Activated CD4-positive, alpha-beta memory T cell treated with anti-CD3 and anti-CD28 coated beads, Interleukin-2, amount 10 ng/mL, durations not matched to agents 7 days and 5 days (primary cell): Measurements from ENCODE around the gene CDH22. TPM values are rescaled to one million over a fixed set of nuclear protein-coding genes. Genes with fewer than 3 reads are reported as not detected.

ENCODE experiments used
- CTCF ChIA-PET: fragments of 350-600 bp; sonication (Branson Sonifier 250); formaldehyde crosslinking; loops from one replicate; lab custom pipeline; 2021; ENCODE audit warnings: antibody characterized with exemption, inconsistent platforms; lab: Charles Lee
- POLR2A ChIA-PET: fragments of 350-600 bp; sonication (Branson Sonifier 250); formaldehyde crosslinking; loops from one replicate; lab custom pipeline; 2021; ENCODE audit warnings: antibody characterized with exemption; lab: Charles Lee
- DNase-seq: peaks from one replicate; pipeline ENCODE4 v3.0.0-alpha.2; 2020
- H3K27ac Mint-ChIP-seq: one replicate; pipeline ENCODE4 v1.8.0; 2021; ENCODE audit warnings: mild to moderate bottlenecking, mixed read lengths
- H3K27me3 Mint-ChIP-seq: one replicate; pipeline ENCODE4 v1.8.0; 2021; ENCODE audit warnings: mixed read lengths
- H3K36me3 Mint-ChIP-seq: one replicate; pipeline ENCODE4 v1.8.0; 2021; ENCODE audit warnings: low read depth, mixed read lengths
- H3K4me1 Mint-ChIP-seq: one replicate; pipeline ENCODE4 v1.8.0; 2021; ENCODE audit warnings: mixed read lengths
- H3K4me3 Mint-ChIP-seq: one replicate; pipeline ENCODE4 v1.8.0; 2021; ENCODE audit warnings: mild to moderate bottlenecking, mixed read lengths
- H3K9me3 Mint-ChIP-seq: one replicate; pipeline ENCODE4 v1.8.0; 2021; ENCODE audit warnings: mixed read lengths
- total RNA-seq, 2 experiments: library from RNA; stranded (reverse); gene quantifications; one replicate each; pipeline ENCODE4 v1.2.3, GENCODE V29; 2021

CDH22 gene
- total RNA-seq, 2 experiments from 2014 or later: not detected

DNA sequence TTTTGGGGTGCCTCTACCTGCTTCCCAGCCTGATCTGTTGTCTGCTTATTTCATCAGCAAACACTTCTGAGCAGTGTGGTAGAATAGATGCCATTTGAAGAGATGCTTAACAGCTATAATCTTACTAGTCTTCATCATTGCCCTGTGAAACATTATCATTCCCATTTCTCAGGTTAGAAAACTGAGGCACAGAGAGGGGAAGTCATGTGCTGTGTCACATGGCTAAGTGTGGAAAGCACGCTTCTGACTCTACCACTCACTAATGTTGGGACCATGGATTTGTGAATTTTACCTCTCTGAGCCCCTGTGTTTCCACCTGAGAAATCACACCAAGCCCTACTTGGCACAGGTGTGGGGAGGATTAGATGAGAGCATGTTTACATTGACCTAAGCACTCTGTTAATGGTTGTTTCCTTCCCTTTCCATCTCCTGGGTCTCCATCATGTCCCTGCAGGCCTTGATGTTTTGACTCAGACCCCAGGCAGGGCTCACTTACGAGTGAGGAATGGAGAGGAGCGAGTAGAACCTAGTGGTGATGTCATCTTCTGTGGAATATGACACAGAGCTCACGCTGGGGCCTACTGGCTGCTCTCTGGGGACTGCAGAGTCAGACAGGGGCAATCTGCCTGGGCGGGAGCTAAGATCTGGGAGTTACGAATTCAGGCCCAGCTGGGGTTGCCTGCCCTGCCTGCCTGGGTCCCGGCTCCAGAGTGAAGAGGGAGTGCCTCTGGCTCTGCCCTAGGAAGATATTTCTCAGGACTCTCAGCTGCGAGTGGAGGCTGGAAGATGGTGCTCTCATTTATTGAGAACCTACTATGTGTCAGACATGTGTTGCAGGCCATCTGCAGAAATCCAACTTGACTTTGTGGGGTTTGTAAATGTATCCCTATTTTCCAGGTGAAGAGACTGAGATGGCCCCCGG is 64.3 kb downstream of the CDH22 start:
- POLR2A ChIA-PET: no interaction called here
- no peaks in the 10 kb centered on the region for H3K36me3 Mint-ChIP-seq
- H3K27me3 Mint-ChIP-seq: peaks cover 37% of the 10 kb centered on the region
- H3K4me3 Mint-ChIP-seq: no peak overlapping the region
- H3K9me3 Mint-ChIP-seq: no peaks in the 10 kb centered on the region
- CTCF ChIA-PET: no interaction called here
- no peak for DNase-seq
- H3K27ac Mint-ChIP-seq: no peak overlapping the region
- peaks cover 7% of the 10 kb centered on the region for H3K4me1 Mint-ChIP-seq

DNA sequence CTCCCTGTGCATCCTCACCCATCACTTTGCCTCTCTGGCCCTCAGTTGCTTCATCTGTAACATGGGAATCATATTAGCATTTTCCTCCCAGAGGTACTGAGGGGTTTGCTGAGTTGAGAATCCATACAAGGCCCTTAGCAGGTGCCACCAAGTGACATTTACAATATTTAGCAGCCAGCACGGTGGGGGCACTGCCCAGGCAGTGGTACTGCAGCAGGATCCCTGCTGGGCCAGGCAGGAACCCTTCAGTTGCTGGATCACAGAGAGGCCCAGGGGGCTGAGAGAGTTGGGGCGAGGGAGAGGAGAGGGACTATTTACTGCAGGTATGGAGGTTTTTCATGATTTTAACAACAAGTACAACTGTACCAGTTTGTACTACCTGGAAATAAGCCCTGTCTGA is 65.9 kb downstream of the CDH22 start:
- Mint-ChIP-seq H3K36me3 (no peaks in the 10 kb centered on the region), H3K4me1 (peaks cover 7% of the 10 kb centered on the region), H3K27me3 (peaks cover 31% of the 10 kb centered on the region), H3K9me3 (no peaks in the 10 kb centered on the region), H3K4me3 (no peak overlapping the region), H3K27ac (no peak overlapping the region)
- DNase-seq: no peak
- ChIA-PET CTCF (no interaction called here), POLR2A (no interaction called here)

DNA sequence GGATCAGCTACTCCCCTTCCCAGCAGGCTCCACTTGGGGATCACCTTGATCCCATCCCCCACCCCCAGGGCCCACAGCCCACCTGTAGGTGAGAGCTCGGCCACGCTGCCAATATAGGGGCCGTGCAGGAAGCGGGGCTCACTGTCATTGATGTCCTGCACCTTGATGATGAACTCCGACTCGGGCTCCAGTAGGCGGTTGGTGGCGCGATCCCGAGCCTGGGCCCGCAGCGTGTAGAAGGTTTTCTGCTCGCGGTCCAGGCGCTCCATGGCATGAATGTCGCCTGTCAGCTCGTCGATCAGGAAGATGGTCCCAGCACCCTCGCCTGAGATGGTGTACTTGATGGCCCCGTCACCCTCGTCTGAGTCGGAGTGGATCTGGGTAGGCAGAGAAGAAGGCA is 67.4 kb downstream of the CDH22 start:
- ChIA-PET CTCF (no interaction called here), POLR2A (no interaction called here)
- Mint-ChIP-seq H3K36me3 (no peaks in the 10 kb centered on the region), H3K27ac (no peak overlapping the region), H3K27me3 (peaks cover 18% of the 10 kb centered on the region), H3K4me1 (no peaks in the 10 kb centered on the region), H3K4me3 (no peak overlapping the region), H3K9me3 (no peaks in the 10 kb centered on the region)
- no peak for DNase-seq

- H3K9me3 Mint-ChIP-seq: no peaks in the 10 kb centered on the region
- DNase-seq: no peak
- H3K27ac Mint-ChIP-seq: no peak overlapping the region
- H3K27me3 Mint-ChIP-seq: peaks cover 19% of the 10 kb centered on the region
- no peaks in the 10 kb centered on the region for H3K36me3 Mint-ChIP-seq
- CTCF ChIA-PET: no interaction called here
- H3K4me1 Mint-ChIP-seq: no peaks in the 10 kb centered on the region
- POLR2A ChIA-PET: no interaction called here
- H3K4me3 Mint-ChIP-seq: no peak overlapping the region
These were observed 68.2 kb downstream of the CDH22 start for GRCh38 chr20:46240065-46240464.

DNA sequence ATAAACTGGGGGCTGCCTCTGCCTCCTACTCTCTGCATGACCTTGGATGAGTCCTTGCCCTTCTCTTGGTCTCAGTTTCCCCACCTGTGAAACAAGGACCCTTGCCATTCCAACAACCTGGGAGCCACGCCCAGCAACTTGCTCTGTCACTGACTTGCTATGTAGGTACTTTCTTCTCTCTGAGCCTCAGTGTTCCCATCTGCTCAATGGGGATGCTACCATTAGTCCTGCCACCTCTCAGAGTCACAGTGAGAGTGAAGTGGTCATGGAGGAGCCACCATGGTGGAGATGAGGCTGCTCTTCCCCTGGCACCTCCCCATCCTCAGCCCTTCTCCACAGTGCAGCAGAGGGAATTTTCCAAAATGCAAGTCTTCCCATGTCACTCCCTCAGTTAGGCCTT is 70.6 kb downstream of the CDH22 start:
- no peaks in the 10 kb centered on the region for H3K9me3 Mint-ChIP-seq
- POLR2A ChIA-PET: no interaction called here
- H3K4me1 Mint-ChIP-seq: no peaks in the 10 kb centered on the region

DNA sequence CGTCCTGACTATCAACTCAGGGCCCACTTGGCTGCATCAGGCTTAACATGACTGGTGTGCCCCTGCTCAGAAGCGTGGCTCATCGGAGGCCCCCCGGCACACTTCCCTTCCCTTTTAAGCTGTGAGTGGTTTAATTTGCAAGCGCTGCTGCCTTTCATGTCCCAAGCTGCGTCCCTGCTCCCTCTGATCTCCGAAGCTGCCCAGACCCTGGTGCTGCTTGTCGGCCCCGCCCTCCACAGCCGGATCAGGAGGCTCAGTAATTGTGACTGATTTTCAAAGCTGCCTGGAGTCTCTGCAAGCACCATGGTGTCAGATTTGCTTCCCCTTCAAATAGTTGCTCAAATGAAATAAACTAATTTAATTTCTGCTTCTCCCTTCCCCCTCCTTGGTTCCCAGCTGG is 71.1 kb downstream of the CDH22 start:
- H3K36me3 Mint-ChIP-seq: no peaks in the 10 kb centered on the region
- H3K4me3 Mint-ChIP-seq: no peak overlapping the region
- no peaks in the 10 kb centered on the region for H3K9me3 Mint-ChIP-seq
- no peak for DNase-seq
- peaks cover 15% of the 10 kb centered on the region for H3K27me3 Mint-ChIP-seq
- ChIA-PET POLR2A (no interaction called here), CTCF (no interaction called here)
- H3K27ac Mint-ChIP-seq: no peak overlapping the region
- no peaks in the 10 kb centered on the region for H3K4me1 Mint-ChIP-seq

More for the DNA sequence above, 70.6 kb downstream of the CDH22 start:
- Mint-ChIP-seq H3K36me3 (no peaks in the 10 kb centered on the region), H3K27me3 (peaks cover 15% of the 10 kb centered on the region), H3K27ac (no peak overlapping the region), H3K4me3 (no peak overlapping the region)
- no peak for DNase-seq
- CTCF ChIA-PET: no interaction called here

DNA sequence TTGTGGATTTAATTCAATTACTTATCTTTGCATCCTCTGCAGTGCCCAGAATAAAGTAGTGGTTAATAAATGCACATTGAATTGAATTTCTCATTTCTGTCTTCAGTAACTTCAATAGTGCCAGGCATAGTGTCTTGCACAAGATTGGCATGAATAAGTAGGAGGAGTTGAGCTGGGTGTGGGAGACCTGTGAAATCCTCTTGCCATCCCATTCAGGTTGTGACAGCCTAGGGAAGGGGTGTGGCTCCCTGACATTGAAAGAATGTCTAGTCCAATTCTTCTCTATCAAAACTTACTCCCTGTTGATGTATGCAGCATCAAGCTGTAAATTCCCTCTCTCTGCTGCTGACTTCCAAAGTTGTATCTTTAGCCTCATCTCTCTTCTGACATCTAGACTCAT is 73.2 kb downstream of the CDH22 start:
- Mint-ChIP-seq H3K9me3 (no peaks in the 10 kb centered on the region), H3K4me3 (no peak overlapping the region), H3K27ac (no peak overlapping the region), H3K4me1 (no peaks in the 10 kb centered on the region), H3K27me3 (peaks cover 17% of the 10 kb centered on the region), H3K36me3 (no peaks in the 10 kb centered on the region)
- no peak for DNase-seq
- ChIA-PET CTCF (no interaction called here), POLR2A (no interaction called here)

GRCh38 chr20:46233701-46234100 is 74.6 kb downstream of the CDH22 start:
- no peaks in the 10 kb centered on the region for H3K9me3 Mint-ChIP-seq
- H3K4me1 Mint-ChIP-seq: no peaks in the 10 kb centered on the region
- POLR2A ChIA-PET: no interaction called here
- no peak overlapping the region for H3K4me3 Mint-ChIP-seq
- DNase-seq: no peak
- no peak overlapping the region for H3K27ac Mint-ChIP-seq
- H3K27me3 Mint-ChIP-seq: peaks cover 17% of the 10 kb centered on the region
- CTCF ChIA-PET: no interaction called here
- no peaks in the 10 kb centered on the region for H3K36me3 Mint-ChIP-seq

DNA sequence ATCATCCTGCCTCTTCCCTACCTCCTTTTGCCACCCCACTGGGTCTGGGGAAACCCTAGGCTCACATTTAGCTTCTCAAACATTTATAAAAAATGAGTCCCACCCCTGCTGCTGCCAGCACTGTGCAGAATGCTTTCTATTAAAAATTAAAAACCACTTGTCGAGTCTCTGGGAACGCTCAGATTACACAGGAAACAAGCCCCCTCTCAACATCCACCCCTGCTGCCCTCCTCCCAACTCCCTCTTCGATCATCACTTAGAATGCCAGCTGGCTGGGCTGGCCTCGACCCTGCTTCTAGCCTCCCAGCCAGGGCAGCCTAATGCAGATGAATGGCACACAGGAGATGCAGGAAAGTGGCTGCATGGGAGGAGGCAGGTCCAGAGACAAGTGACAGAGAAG is 75.8 kb downstream of the CDH22 start:
- H3K4me3 Mint-ChIP-seq: no peak overlapping the region
- POLR2A ChIA-PET: no interaction called here
- CTCF ChIA-PET: no interaction called here
- no peaks in the 10 kb centered on the region for H3K4me1 Mint-ChIP-seq
- H3K27me3 Mint-ChIP-seq: peaks cover 13% of the 10 kb centered on the region
- no peaks in the 10 kb centered on the region for H3K9me3 Mint-ChIP-seq
- no peaks in the 10 kb centered on the region for H3K36me3 Mint-ChIP-seq
- no peak for DNase-seq
- H3K27ac Mint-ChIP-seq: no peak overlapping the region

DNA sequence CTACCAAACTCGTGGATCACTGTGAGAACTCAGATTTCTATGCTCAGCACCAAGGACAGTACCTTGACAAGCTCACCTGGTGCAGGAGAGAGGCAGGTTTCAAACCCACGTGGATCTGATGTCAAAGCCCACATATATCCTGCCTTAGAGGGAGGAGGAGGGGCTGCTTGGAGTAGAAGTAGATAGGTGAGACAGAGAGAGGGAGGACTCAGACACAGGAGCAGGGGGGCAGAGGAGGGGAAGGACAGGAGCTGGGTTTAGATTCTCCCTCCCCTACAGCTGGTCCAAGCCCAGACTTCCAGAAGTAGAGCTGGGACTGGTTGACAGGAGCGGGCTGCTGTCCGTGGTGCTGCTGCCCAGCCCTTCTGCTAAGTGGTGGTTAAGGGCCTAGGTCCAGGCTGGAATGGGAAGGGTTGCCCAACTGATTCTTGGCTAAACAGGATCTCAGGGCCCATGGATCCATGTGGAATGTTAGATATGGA is 77.5 kb downstream of the CDH22 start:
- POLR2A ChIA-PET: no interaction called here

DNA sequence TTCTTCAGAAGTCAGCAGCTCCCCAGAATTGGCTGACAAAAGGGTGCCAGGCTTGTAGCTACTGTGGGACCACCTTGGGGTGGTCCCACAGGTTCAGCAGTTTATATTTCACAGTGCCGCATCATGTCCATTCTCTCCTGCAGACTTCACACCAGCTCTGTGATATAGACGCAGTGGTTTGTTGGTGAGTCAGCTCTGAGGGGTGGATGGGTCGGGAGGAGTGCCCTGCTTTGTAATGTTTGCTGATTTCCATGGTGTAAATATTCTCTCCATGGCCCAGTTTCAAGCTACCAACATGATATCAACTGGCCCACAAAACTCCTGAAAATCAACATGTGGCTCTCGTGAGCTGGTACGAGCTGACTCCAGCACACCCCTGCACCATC is 78.2 kb downstream of the CDH22 start:
- Mint-ChIP-seq H3K9me3 (no peaks in the 10 kb centered on the region), H3K4me1 (no peaks in the 10 kb centered on the region), H3K36me3 (no peaks in the 10 kb centered on the region), H3K4me3 (no peak overlapping the region), H3K27me3 (peaks cover 13% of the 10 kb centered on the region), H3K27ac (no peak overlapping the region)
- ChIA-PET POLR2A (no interaction called here), CTCF (interaction anchor here (0.6 kb wide), 1 partner anchor 48 kb away, joined by 3 read pairs; no protein-coding TSS in a partner anchor)
- DNase-seq: no peak

More for the DNA sequence above, 77.5 kb downstream of the CDH22 start:
- CTCF ChIA-PET: no interaction called here
- H3K4me1 Mint-ChIP-seq: no peaks in the 10 kb centered on the region
- no peak overlapping the region for H3K4me3 Mint-ChIP-seq
- no peak for DNase-seq
- no peak overlapping the region for H3K27ac Mint-ChIP-seq
- H3K9me3 Mint-ChIP-seq: no peaks in the 10 kb centered on the region
- H3K27me3 Mint-ChIP-seq: peaks cover 19% of the 10 kb centered on the region
- no peaks in the 10 kb centered on the region for H3K36me3 Mint-ChIP-seq

DNA sequence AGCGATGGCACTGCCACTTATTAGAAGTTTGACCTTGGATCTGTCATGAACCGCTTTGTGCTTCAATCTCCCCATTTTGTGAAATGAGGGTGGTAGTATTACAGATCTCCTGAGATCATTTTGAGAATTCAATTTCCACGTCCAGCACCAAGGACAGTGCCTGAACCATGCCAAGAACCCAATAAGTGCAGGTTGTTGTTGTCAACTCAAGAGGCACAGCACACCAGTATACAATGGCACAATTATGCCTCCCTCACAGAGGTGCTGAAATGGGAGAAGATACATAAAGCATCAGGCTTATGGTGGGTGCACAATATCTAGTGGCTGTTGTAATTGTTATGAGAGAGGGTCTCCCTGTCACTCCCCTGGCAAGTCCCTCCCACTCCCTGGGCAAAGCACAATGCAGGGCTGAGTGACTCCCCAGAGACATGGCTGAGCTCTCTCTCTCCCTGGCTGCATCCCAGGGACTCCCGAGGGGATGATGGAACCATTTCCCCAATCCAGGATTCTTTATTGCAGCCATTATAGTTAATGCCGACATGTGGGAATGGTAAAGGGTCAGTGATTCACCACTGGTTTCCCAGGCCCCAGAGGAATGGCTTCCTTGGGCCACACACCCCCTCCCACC is 78.7 kb downstream of the CDH22 start:
- Mint-ChIP-seq H3K36me3 (no peaks in the 10 kb centered on the region), H3K4me1 (no peaks in the 10 kb centered on the region), H3K27me3 (peaks cover 13% of the 10 kb centered on the region), H3K4me3 (no peak overlapping the region), H3K9me3 (no peaks in the 10 kb centered on the region), H3K27ac (no peak overlapping the region)
- ChIA-PET CTCF (no interaction called here), POLR2A (no interaction called here)
- DNase-seq: no peak

DNA sequence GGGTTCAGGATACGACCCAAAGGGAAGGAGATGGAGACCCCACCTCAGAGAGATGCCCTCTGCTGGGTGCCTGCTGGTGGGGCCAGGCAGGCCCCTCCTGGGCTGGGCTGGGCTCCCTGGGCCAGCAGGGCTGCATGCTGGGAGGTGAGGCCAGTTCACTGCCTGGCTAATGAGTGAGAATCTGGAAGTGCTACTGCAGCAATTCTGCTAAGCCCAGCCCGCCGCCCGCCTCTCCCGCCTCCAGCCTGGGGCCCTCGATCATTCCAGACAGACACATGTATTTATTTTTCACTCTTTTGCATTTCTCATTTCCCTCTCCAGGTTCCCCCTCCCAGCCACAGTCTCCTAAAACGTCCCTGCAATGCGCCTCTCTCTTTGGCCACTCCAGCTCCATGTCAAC is 79.6 kb downstream of the CDH22 start:
- Mint-ChIP-seq H3K4me3 (no peak overlapping the region), H3K4me1 (no peaks in the 10 kb centered on the region), H3K36me3 (no peaks in the 10 kb centered on the region), H3K27me3 (peaks cover 13% of the 10 kb centered on the region), H3K27ac (no peak overlapping the region), H3K9me3 (no peaks in the 10 kb centered on the region)
- ChIA-PET CTCF (no interaction called here), POLR2A (no interaction called here)
- no peak for DNase-seq
